HG02623 (cell line): Measurements from ENCODE around the gene CD83.
A peak's percentile ranks its signal among the peaks of the same experiment; 100 is the strongest.
"Not testable (repeated sequence)": the region's sequence is repeated elsewhere in the genome, so short reads cannot be mapped to it uniquely, and the experiment has no call there.

ENCODE experiments used
- ATAC-seq: cut with Tn5 transposase; IDR thresholded peaks from one replicate; pipeline ENCODE4 v1.9.1; 2021; ENCODE audit warnings: moderate library complexity; ENCODE audit not compliant: unreplicated experiment

Gene CD83

GRCh38 chr6:14117158-14118090 lies at the start of gene CD83:
CD83 (plus strand) TSS chr6:14117772; CDS start chr6:14117812, 40 bp downstream.
- ATAC-seq: peak; percentile 55

- no peak for ATAC-seq
Measured at GRCh38 chr6:14068133-14068532, 49.4 kb upstream of the CD83 start.

GRCh38 chr6:14068623-14069022 lies 48.9 kb upstream of the CD83 start:
- no peak for ATAC-seq

GRCh38 chr6:14070457-14070856 lies 47.1 kb upstream of the CD83 start:
- no peak for ATAC-seq

GRCh38 chr6:14072084-14072483 lies 45.5 kb upstream of the CD83 start:
- ATAC-seq: no peak

- ATAC-seq: not testable (repeated sequence)
Measured at GRCh38 chr6:14073561-14074354, 43.8 kb upstream of the CD83 start.

GRCh38 chr6:14074476-14075094 lies 43.0 kb upstream of the CD83 start:
- no peak for ATAC-seq

GRCh38 chr6:14075095-14075503 lies 42.5 kb upstream of the CD83 start:
- peak; percentile 71 for ATAC-seq

GRCh38 chr6:14077193-14077867 lies 40.2 kb upstream of the CD83 start:
- ATAC-seq: no peak

GRCh38 chr6:14079433-14079832 lies 38.1 kb upstream of the CD83 start:
- ATAC-seq: no peak

- no peak for ATAC-seq
Measured at GRCh38 chr6:14079971-14080370, 37.6 kb upstream of the CD83 start.

- no peak for ATAC-seq
Measured at GRCh38 chr6:14081126-14081525, 36.4 kb upstream of the CD83 start.

GRCh38 chr6:14082771-14083170 lies 34.8 kb upstream of the CD83 start:
- ATAC-seq: no peak

GRCh38 chr6:14083262-14083661 lies 34.3 kb upstream of the CD83 start:
- ATAC-seq: no peak

GRCh38 chr6:14083751-14084150 lies 33.8 kb upstream of the CD83 start:
- no peak for ATAC-seq

GRCh38 chr6:14084388-14084787 lies 33.2 kb upstream of the CD83 start:
- ATAC-seq: no peak

GRCh38 chr6:14085176-14085787 lies 32.3 kb upstream of the CD83 start:
- no peak for ATAC-seq

GRCh38 chr6:14086701-14087100 lies 30.9 kb upstream of the CD83 start:
- no peak for ATAC-seq

GRCh38 chr6:14088600-14089192 lies 28.9 kb upstream of the CD83 start:
- no peak for ATAC-seq

- ATAC-seq: no peak
Measured at GRCh38 chr6:14089224-14089623, 28.3 kb upstream of the CD83 start.
